ENCODE data around the gene LCE1C.
A peak's percentile ranks its signal among the peaks of the same experiment; 100 is the strongest.

The LCE1C gene

DNA sequence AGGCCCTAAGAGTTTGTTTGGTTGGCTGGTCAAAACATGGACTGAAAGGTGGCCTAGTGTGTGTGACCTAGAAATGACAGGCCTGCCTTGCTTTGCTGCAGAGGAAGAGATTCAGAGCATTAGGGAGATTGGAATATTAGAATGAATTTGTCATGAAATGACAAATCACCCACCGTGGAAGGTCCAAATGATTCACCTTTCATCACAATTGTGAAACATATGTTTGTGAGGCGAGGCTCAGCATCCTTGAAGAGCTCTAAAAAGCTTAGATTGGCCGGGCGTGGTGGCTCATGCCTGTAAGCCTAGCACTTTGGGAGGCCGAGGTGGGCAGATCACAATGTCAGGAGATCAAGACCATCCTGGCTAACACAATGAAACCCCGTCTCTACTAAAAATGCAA lies 10.9 kb upstream of the LCE1C start:
- TF ChIP-seq, protein P1, sequence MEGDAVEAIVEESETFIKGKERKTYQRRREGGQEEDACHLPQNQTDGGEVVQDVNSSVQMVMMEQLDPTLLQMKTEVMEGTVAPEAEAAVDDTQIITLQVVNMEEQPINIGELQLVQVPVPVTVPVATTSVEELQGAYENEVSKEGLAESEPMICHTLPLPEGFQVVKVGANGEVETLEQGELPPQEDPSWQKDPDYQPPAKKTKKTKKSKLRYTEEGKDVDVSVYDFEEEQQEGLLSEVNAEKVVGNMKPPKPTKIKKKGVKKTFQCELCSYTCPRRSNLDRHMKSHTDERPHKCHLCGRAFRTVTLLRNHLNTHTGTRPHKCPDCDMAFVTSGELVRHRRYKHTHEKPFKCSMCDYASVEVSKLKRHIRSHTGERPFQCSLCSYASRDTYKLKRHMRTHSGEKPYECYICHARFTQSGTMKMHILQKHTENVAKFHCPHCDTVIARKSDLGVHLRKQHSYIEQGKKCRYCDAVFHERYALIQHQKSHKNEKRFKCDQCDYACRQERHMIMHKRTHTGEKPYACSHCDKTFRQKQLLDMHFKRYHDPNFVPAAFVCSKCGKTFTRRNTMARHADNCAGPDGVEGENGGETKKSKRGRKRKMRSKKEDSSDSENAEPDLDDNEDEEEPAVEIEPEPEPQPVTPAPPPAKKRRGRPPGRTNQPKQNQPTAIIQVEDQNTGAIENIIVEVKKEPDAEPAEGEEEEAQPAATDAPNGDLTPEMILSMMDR (IDR thresholded peaks at IDR 0.05; ENCODE audit: insufficient read depth, low read depth, low read length, missing control alignments), result no peak
- no peak overlapping the region for H3K4me3 ChIP-seq (ENCODE audit: low read length)
- peak; percentile 84 for DNase-seq (ENCODE audit: low read depth)

DNA sequence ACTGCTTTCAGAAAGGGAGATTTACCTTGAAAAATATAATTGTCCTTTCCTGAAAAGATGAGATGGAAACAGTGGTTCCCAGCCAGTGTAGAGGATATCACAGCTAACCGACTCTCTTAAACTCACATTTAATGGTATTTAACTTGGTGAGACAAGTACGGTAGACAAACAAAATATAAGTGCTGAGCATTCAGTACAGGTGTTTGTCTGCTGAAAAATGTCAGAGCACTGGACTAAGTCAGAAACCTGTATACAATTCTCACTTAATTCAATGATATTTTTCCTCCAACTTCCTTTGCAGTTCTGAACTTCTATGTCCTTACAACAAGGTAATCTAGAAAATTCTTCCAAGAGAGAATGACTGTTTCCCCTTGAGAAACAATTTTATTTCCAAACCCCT lies 5.2 kb upstream of the LCE1C start, which contains the start of gene LCE1B:
Gene LCE1B, plus strand, starts transcription at position 301 of the 400 bp plus-strand sequence. CDS start 476 bp downstream, outside the sequence.
- DNase-seq (ENCODE audit: low read depth), result no peak
- H3K4me3 ChIP-seq (ENCODE audit: low read length), result no peak within 1 kb of the TSS
- TF ChIP-seq, protein P1 (IDR thresholded peaks at IDR 0.05; ENCODE audit: insufficient read depth, low read depth, low read length, missing control alignments), result no peak

DNA sequence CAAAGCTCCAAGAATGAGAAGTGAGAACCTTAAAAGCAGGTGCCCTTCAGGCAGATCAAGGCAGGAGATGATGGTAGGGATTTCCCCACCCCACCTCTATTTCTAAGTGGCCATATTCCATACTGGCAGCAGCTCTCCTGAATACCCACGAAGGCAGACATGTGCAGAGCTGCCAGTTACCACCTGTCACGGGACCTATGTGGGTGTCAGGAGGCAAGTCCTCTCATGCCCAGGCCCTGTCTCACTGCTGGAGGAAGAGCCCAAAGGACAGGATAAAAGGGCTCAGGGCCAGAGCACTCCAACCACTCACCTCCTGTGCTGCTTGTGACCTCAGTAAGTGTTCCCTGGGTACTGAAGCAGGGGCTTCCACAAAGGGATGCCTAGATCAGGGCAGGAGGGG lies 4.6 kb upstream of the LCE1C start:
- peak; percentile 87 for DNase-seq (ENCODE audit: low read depth)
- no peak overlapping the region for H3K4me3 ChIP-seq (ENCODE audit: low read length)
- TF ChIP-seq, protein P1 (IDR thresholded peaks at IDR 0.05; ENCODE audit: insufficient read depth, low read depth, low read length, missing control alignments), result no peak

DNA sequence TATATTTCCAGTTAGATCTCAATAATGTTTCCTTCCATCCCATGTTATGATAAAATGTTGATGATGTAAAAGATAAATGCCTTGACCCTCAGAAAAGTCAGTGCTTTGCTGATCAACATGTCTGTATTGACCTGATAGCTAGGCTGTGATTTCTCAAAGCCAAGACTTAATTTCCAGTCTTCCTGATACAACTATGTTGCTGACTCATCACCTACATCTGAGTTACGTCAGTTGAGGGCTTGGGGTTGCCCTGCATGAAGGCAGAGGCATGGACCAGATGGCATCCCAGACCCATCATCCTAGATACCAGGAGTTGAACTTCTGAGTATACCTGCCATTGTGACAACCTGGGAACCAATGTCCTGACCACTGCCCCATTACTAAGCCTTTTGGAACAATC lies 5.1 kb downstream of the LCE1C start:
- peak; percentile 28 for DNase-seq (ENCODE audit: low read depth)
- H3K4me3 ChIP-seq (ENCODE audit: low read length), result no peak overlapping the region
- TF ChIP-seq, protein P1 (IDR thresholded peaks at IDR 0.05; ENCODE audit: insufficient read depth, low read depth, low read length, missing control alignments), result no peak

DNA sequence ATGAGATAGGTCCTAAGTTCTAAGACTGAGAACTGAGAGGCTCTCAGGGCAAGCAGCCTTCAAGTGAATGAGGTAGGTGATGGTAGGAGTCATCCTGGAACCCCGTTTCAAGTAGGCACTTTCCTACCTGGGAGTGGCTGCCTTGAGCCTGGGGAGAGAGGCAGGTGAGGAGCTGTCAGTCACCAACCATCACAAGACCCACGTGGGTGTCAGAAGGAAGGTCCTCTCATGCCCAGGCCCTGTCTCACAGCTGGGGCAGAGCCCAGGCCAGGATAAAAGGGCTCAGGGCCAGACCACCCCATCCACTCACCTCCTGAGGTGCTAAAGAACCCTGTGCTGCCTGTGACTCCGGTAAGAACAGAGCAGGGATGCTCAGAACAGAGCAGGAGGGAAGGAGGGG lies 10.0 kb downstream of the LCE1C start, which contains the start of gene LCE1D:
Gene LCE1D, plus strand, starts transcription at position 301 of the 400 bp plus-strand sequence. CDS start 1,074 bp downstream, outside the sequence.
- DNase-seq (ENCODE audit: low read depth), result no peak
- TF ChIP-seq, protein P1 (IDR thresholded peaks at IDR 0.05; ENCODE audit: insufficient read depth, low read depth, low read length, missing control alignments), result no peak
- no peak within 1 kb of the TSS for H3K4me3 ChIP-seq (ENCODE audit: low read length)

DNA sequence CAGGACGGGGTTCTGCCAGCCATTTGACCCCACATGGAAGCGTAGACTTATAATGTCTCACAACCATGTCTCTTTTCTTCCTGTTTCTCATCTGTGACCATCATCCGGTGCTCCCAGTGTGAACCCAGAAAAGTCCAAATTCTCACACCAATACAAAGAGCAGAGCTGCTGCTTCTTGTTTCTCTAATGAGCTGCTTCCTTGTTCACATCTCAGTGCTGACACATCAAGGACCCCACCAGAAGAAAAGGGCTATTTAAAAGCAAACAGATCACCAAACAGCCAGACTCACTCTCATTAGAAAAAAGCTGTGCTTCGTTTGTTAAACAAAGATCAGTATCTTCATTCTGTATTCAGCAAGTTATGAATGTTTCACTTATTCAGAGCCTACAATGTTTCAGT lies 10.8 kb downstream of the LCE1C start:
- DNase-seq (ENCODE audit: low read depth), result no peak
- H3K4me3 ChIP-seq (ENCODE audit: low read length), result no peak overlapping the region
- TF ChIP-seq, protein P1 (IDR thresholded peaks at IDR 0.05; ENCODE audit: insufficient read depth, low read depth, low read length, missing control alignments), result no peak

DNA sequence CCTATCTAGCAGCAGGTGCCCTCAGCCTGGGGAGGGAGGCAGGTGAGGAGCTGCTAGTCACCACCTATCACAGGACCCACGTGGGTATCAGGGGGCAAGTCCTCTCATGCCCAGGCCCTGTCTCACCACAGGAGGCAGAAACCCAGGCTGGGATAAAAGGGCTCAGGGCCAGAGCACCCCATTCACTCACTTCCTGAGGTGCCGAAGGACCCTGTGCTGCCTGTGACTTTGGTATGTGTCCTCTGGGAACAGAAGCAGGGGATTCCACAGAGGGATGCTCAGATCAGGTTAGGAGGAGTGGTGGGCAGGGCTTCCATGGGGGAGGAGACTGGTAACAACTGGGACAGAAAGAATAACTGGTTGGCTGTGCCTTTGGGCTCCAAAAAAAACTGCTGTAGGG lies 20.4 kb downstream of the LCE1C start, which contains the start of gene LCE1E:
Gene LCE1E, plus strand, starts transcription at position 181 of the 400 bp plus-strand sequence. CDS start 1,043 bp downstream, outside the sequence.
- TF ChIP-seq, protein P1 (IDR thresholded peaks at IDR 0.05; ENCODE audit: insufficient read depth, low read depth, low read length, missing control alignments), result peak; percentile 30
- peak; percentile 91 for DNase-seq (ENCODE audit: low read depth)
- no peak within 1 kb of the TSS for H3K4me3 ChIP-seq (ENCODE audit: low read length)
